HG02642 (cell line): Measurements from ENCODE around the gene CRIP3.
"Not testable (repeated sequence)": the region's sequence is repeated elsewhere in the genome, so short reads cannot be mapped to it uniquely, and the experiment has no call there.

Experiments
- ATAC-seq: cut with Tn5 transposase; IDR thresholded peaks from one replicate; pipeline ENCODE4 v1.9.1; 2021; ENCODE audit warnings: mild to moderate bottlenecking; ENCODE audit not compliant: unreplicated experiment, poor library complexity

The CRIP3 gene

GRCh38 chr6:43308101-43308989 is at the start of gene CRIP3:
TSS of gene CRIP3 (minus strand) at chr6:43308826. CDS start at chr6:43308792, 34 bp downstream.
- ATAC-seq: no peak

GRCh38 chr6:43355862-43356590 is 47.4 kb upstream of the CRIP3 start:
- no peak for ATAC-seq

- ATAC-seq: not testable (repeated sequence)
These were observed 43.3 kb upstream of the CRIP3 start for GRCh38 chr6:43351951-43352350.

- no peak for ATAC-seq
These were observed 38.8 kb upstream of the CRIP3 start for GRCh38 chr6:43347444-43347843.

- ATAC-seq: no peak
These were observed 38.4 kb upstream of the CRIP3 start for GRCh38 chr6:43347021-43347420.

GRCh38 chr6:43346243-43346642 is 37.6 kb upstream of the CRIP3 start:
- not testable (repeated sequence) for ATAC-seq

- ATAC-seq: peak; percentile 82
These were observed 30.5 kb upstream of the CRIP3 start for GRCh38 chr6:43339168-43339567.

GRCh38 chr6:43338243-43338642 is 29.6 kb upstream of the CRIP3 start:
- peak; percentile 45 for ATAC-seq

GRCh38 chr6:43336382-43336781 is 27.8 kb upstream of the CRIP3 start:
- no peak for ATAC-seq

GRCh38 chr6:43335469-43335868 is 26.8 kb upstream of the CRIP3 start:
- no peak for ATAC-seq

GRCh38 chr6:43334466-43335095 is 26.0 kb upstream of the CRIP3 start:
- ATAC-seq: no peak

- ATAC-seq: no peak
These were observed 23.3 kb upstream of the CRIP3 start for GRCh38 chr6:43331891-43332290.

- no peak for ATAC-seq
These were observed 22.8 kb upstream of the CRIP3 start for GRCh38 chr6:43331470-43331869.

- ATAC-seq: no peak
These were observed 19.9 kb upstream of the CRIP3 start for GRCh38 chr6:43328528-43328927.

- no peak for ATAC-seq
These were observed 17.2 kb upstream of the CRIP3 start for GRCh38 chr6:43325876-43326275.

GRCh38 chr6:43318011-43318410 is 9.4 kb upstream of the CRIP3 start:
- no peak for ATAC-seq

GRCh38 chr6:43313813-43314212 is 5.2 kb upstream of the CRIP3 start:
- ATAC-seq: no peak

- no peak for ATAC-seq
These were observed 3.0 kb upstream of the CRIP3 start for GRCh38 chr6:43311666-43312065.

- ATAC-seq: no peak
These were observed 2.0 kb upstream of the CRIP3 start for GRCh38 chr6:43310624-43311023.

- no peak for ATAC-seq
These were observed 1.5 kb upstream of the CRIP3 start for GRCh38 chr6:43310134-43310533.

- ATAC-seq: no peak
These were observed 408 bp upstream of the CRIP3 start for GRCh38 chr6:43308990-43309477.
